Cardiac fibroblast (primary cell): ENCODE measurements around the gene EVI5.
"Not testable (repeated sequence)": the region's sequence is repeated elsewhere in the genome, so short reads cannot be mapped to it uniquely, and the experiment has no call there.

Experiments
- DNase-seq, 2 donors: peaks; one replicate each; pipeline versions ENCODE4 v3.0.0 to v3.0.0-alpha.2; 2010; ENCODE audit warnings: low read depth in 2 of 2
- H3K4me3 ChIP-seq, 2 donors: replicated peaks in 1 of 2; 1 replicate in 1 of 2; 2 replicates in 1 of 2; pipeline ENCODE4 v1.5.1; 2011; ENCODE audit warnings: low read depth in 2 of 2, low read length in 2 of 2, mild to moderate bottlenecking in 2 of 2, moderate library complexity in 1 of 2
- CTCF ChIP-seq: IDR thresholded peaks from one replicate; pipeline ENCODE4 v1.5.1; 2011; ENCODE audit warnings: low read depth, mild to moderate bottlenecking, low read length, inconsistent platforms

Gene EVI5

GRCh38 chr1:92784021-92784638, 778 bp downstream of the EVI5 start:
- H3K4me3 ChIP-seq = peak overlapping the region; percentile 86 to 89
- TF ChIP-seq CTCF = no peak
- peak; percentile 59 to 79 for DNase-seq

GRCh38 chr1:92783550-92783949, 1.4 kb downstream of the EVI5 start:
- H3K4me3 ChIP-seq = peak overlapping the region; percentile 86 to 89
- peak; percentile 2 for TF ChIP-seq CTCF
- DNase-seq = peak; percentile 49 to 53

GRCh38 chr1:92778376-92778775, 6.5 kb downstream of the EVI5 start:
- TF ChIP-seq CTCF = no peak
- no peak for DNase-seq
- H3K4me3 ChIP-seq = no peak overlapping the region

GRCh38 chr1:92774407-92774806, 10.5 kb downstream of the EVI5 start:
- no peak for TF ChIP-seq CTCF
- DNase-seq = no peak

GRCh38 chr1:92773749-92774148, 11.2 kb downstream of the EVI5 start:
- not testable (repeated sequence) for H3K4me3 ChIP-seq

More at GRCh38 chr1:92774407-92774806, 10.5 kb downstream of the EVI5 start:
- no peak overlapping the region for H3K4me3 ChIP-seq

GRCh38 chr1:92769856-92770255, 15.1 kb downstream of the EVI5 start:
- no peak overlapping the region for H3K4me3 ChIP-seq
- DNase-seq = no peak
- TF ChIP-seq CTCF = no peak

More at GRCh38 chr1:92773749-92774148, 11.2 kb downstream of the EVI5 start:
- not testable (repeated sequence) for DNase-seq

- TF ChIP-seq CTCF = no peak
- DNase-seq = no peak
Measured at GRCh38 chr1:92768915-92769314, 16.0 kb downstream of the EVI5 start.

More at GRCh38 chr1:92768915-92769314, 16.0 kb downstream of the EVI5 start:
- H3K4me3 ChIP-seq = no peak overlapping the region
